Esophagus (tissue), 2 donors: Measurements from ENCODE around the gene PSMG1. TPM values are rescaled to one million over a fixed set of nuclear protein-coding genes. Genes with fewer than 3 reads are reported as not detected.

Source experiments
- H3K27ac ChIP-seq, 2 donors: one replicate each; pipeline ENCODE4 v1.5.1; 2013; ENCODE audit warnings: low read depth in 2 of 2, mild to moderate bottlenecking in 2 of 2, inconsistent platforms in 1 of 2, low read length in 1 of 2, moderate library complexity in 1 of 2
- H3K27me3 ChIP-seq, 2 donors: one replicate each; pipeline ENCODE4 v1.6.1; 2013; ENCODE audit warnings: low read length in 2 of 2, control low read depth in 1 of 2, mild to moderate bottlenecking in 1 of 2; ENCODE audit not compliant: insufficient read depth in 2 of 2, control insufficient read depth in 1 of 2
- H3K36me3 ChIP-seq, 2 donors: one replicate each; pipeline ENCODE4 v1.6.1; 2013; ENCODE audit warnings: low read length in 1 of 2; ENCODE audit not compliant: control insufficient read depth in 2 of 2, insufficient read depth in 2 of 2
- H3K4me1 ChIP-seq, 2 donors: one replicate each; pipeline ENCODE4 v1.6.1; 2013; ENCODE audit warnings: low read length in 1 of 2; ENCODE audit not compliant: control insufficient read depth in 2 of 2, insufficient read depth in 2 of 2
- H3K4me3 ChIP-seq, 2 donors: one replicate each; pipeline ENCODE4 v1.5.1; 2013; ENCODE audit warnings: low read length in 2 of 2, mild to moderate bottlenecking in 2 of 2, low read depth in 1 of 2, moderate library complexity in 1 of 2
- H3K9me3 ChIP-seq, 2 donors: one replicate each; pipeline ENCODE4 v1.6.1; 2013; ENCODE audit warnings: mild to moderate bottlenecking in 2 of 2, low read depth in 1 of 2, low read length in 1 of 2, moderate library complexity in 1 of 2; ENCODE audit not compliant: control insufficient read depth in 2 of 2, insufficient read depth in 1 of 2
- WGBS, 2 donors: extraction: QIAGEN DNeasy Blood & Tissue Kit; methylation state at CpG; one replicate each; pipeline ENCODE4 v1.1.7; 2013; 5-methylcytosine and 5-hydroxymethylcytosine counted together
- polyA plus RNA-seq, 2 donors: library from polyadenylated mRNA; stranded (reverse); fragments of 200-250 nt; gene quantifications; one replicate each; pipeline ENCODE4 v1.2.3, GENCODE V29; 2013
- donor health status: healthy with polysubstance abuse.
- donor health status: Bipolar disorder and iron deficiency.

The PSMG1 gene
- polyA plus RNA-seq, 2 donors, result 48.2 to 54.1 TPM

- no peak overlapping the region for H3K27ac ChIP-seq
- no peaks in the 10 kb centered on the region for H3K27me3 ChIP-seq
- WGBS, 2 donors, result 91 to 99% methylated on average over 2 of the region's 2 CpGs
- peaks cover 0 to 5% of the 10 kb centered on the region in 2 donors for H3K36me3 ChIP-seq
- H3K4me3 ChIP-seq, result no peak overlapping the region
- no peaks in the 10 kb centered on the region for H3K9me3 ChIP-seq
- H3K4me1 ChIP-seq, result no peaks in the 10 kb centered on the region
Observed at GRCh38 chr21:39180429-39181019, 2.7 kb downstream of the PSMG1 start.

- H3K4me3 ChIP-seq, result no peak overlapping the region
- H3K4me1 ChIP-seq, result no peaks in the 10 kb centered on the region
- WGBS, 2 donors, result 82 to 89% methylated on average over 7 of the region's 7 CpGs
- no peaks in the 10 kb centered on the region for H3K9me3 ChIP-seq
- H3K27me3 ChIP-seq, result no peaks in the 10 kb centered on the region
- H3K27ac ChIP-seq, result no peak overlapping the region
- peaks cover 4 to 8% of the 10 kb centered on the region in 2 donors for H3K36me3 ChIP-seq
Observed at GRCh38 chr21:39178421-39178820, 4.8 kb downstream of the PSMG1 start.

- WGBS, 2 donors, result 40 to 41% methylated on average over 3 of the region's 3 CpGs
- H3K4me3 ChIP-seq, result no peak overlapping the region
- no peak overlapping the region for H3K27ac ChIP-seq
- peaks cover 0 to 2% of the 10 kb centered on the region in 2 donors for H3K4me1 ChIP-seq
- H3K9me3 ChIP-seq, result no peaks in the 10 kb centered on the region
- no peaks in the 10 kb centered on the region for H3K27me3 ChIP-seq
- H3K36me3 ChIP-seq, result peaks cover 6 to 12% of the 10 kb centered on the region in 2 donors
Observed at GRCh38 chr21:39176271-39176709, 7.0 kb downstream of the PSMG1 start.

GRCh38 chr21:39175665-39176064 lies 7.6 kb downstream of the PSMG1 start:
- no peak overlapping the region for H3K27ac ChIP-seq
- H3K36me3 ChIP-seq, result peaks cover 10 to 13% of the 10 kb centered on the region in 2 donors
- no peaks in the 10 kb centered on the region for H3K27me3 ChIP-seq
- no peak overlapping the region for H3K4me3 ChIP-seq
- H3K9me3 ChIP-seq, result no peaks in the 10 kb centered on the region
- H3K4me1 ChIP-seq, result peaks cover 0 to 2% of the 10 kb centered on the region in 2 donors
- WGBS, 2 donors, result 79 to 84% methylated on average over 10 of the region's 10 CpGs

- Histone ChIP-seq H3K27ac (no peak overlapping the region), H3K27me3 (no peaks in the 10 kb centered on the region), H3K4me1 (peaks cover 0 to 2% of the 10 kb centered on the region in 2 donors), H3K4me3 (no peak overlapping the region), H3K36me3 (peaks cover 10 to 13% of the 10 kb centered on the region in 2 donors), H3K9me3 (no peaks in the 10 kb centered on the region)
- WGBS, 2 donors, result 88 to 91% methylated on average over 4 of the region's 4 CpGs
Observed at GRCh38 chr21:39175154-39175553, 8.1 kb downstream of the PSMG1 start.

GRCh38 chr21:39173716-39174680 lies 9.3 kb downstream of the PSMG1 start:
- Histone ChIP-seq H3K36me3 (peaks cover 10 to 16% of the 10 kb centered on the region in 2 donors), H3K9me3 (no peaks in the 10 kb centered on the region), H3K4me1 (peaks cover 0 to 2% of the 10 kb centered on the region in 2 donors), H3K27me3 (no peaks in the 10 kb centered on the region), H3K27ac (no peak overlapping the region), H3K4me3 (no peak overlapping the region)
- WGBS, 2 donors, result 76 to 89% methylated on average over 3 of the region's 3 CpGs

- WGBS, 2 donors, result 94 to 97% methylated on average over 5 of the region's 5 CpGs
- H3K36me3 ChIP-seq, result peaks cover 10% of the 10 kb centered on the region in 2 donors
Observed at GRCh38 chr21:39169906-39170305, 13.3 kb downstream of the PSMG1 start.

GRCh38 chr21:39168800-39169199 lies 14.5 kb downstream of the PSMG1 start:
- 94 to 95% methylated on average over 2 of the region's 2 CpGs for WGBS, 2 donors
- no peaks in the 10 kb centered on the region for H3K27me3 ChIP-seq
- H3K36me3 ChIP-seq, result peaks cover 8 to 10% of the 10 kb centered on the region in 2 donors
- H3K27ac ChIP-seq, result no peak overlapping the region
- peaks cover 0 to 2% of the 10 kb centered on the region in 2 donors for H3K4me1 ChIP-seq
- no peak overlapping the region for H3K4me3 ChIP-seq
- H3K9me3 ChIP-seq, result peaks cover 0 to 5% of the 10 kb centered on the region in 2 donors

More at GRCh38 chr21:39169906-39170305, 13.3 kb downstream of the PSMG1 start:
- H3K4me3 ChIP-seq, result no peak overlapping the region
- no peaks in the 10 kb centered on the region for H3K27me3 ChIP-seq
- H3K4me1 ChIP-seq, result peaks cover 0 to 2% of the 10 kb centered on the region in 2 donors
- no peak overlapping the region for H3K27ac ChIP-seq
- H3K9me3 ChIP-seq, result peaks cover 0 to 2% of the 10 kb centered on the region in 2 donors

- Histone ChIP-seq H3K4me3 (no peak overlapping the region), H3K36me3 (peaks cover 0 to 2% of the 10 kb centered on the region in 2 donors), H3K27ac (no peak overlapping the region), H3K4me1 (peaks cover 0 to 3% of the 10 kb centered on the region in 2 donors), H3K27me3 (no peaks in the 10 kb centered on the region), H3K9me3 (peaks cover 0 to 8% of the 10 kb centered on the region in 2 donors)
- 85 to 90% methylated on average over 2 of the region's 2 CpGs for WGBS, 2 donors
Observed at GRCh38 chr21:39164523-39164922, 18.7 kb downstream of the PSMG1 start.
